ENCODE results near the gene MRPS22. TPM values are rescaled to one million over a fixed set of nuclear protein-coding genes. Genes with fewer than 3 reads are reported as not detected.
"Not testable (repeated sequence)": the region's sequence is repeated elsewhere in the genome, so short reads cannot be mapped to it uniquely, and the experiment has no call there.

The MRPS22 gene
- total RNA-seq, 1 experiment from 2014 or later, result 190 TPM

DNA sequence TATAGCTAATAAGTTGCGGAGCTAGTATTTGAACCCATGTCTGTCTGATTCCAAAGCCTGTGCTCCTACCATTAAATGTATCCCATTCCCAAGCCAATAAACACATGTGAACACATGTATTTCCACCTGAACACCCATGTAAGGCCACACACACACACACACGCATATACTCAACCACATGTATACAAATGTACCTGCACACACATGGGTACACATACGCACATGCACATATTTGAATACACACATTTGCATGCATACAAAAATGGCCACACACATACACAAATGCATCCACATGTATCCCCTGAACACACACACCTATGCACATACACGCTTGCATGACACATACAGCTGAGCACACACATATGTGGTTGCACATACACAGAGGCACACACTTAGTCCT, 5.4 kb upstream of the MRPS22 start:
- no peak for DNase-seq (ENCODE audit: low read depth)

DNA sequence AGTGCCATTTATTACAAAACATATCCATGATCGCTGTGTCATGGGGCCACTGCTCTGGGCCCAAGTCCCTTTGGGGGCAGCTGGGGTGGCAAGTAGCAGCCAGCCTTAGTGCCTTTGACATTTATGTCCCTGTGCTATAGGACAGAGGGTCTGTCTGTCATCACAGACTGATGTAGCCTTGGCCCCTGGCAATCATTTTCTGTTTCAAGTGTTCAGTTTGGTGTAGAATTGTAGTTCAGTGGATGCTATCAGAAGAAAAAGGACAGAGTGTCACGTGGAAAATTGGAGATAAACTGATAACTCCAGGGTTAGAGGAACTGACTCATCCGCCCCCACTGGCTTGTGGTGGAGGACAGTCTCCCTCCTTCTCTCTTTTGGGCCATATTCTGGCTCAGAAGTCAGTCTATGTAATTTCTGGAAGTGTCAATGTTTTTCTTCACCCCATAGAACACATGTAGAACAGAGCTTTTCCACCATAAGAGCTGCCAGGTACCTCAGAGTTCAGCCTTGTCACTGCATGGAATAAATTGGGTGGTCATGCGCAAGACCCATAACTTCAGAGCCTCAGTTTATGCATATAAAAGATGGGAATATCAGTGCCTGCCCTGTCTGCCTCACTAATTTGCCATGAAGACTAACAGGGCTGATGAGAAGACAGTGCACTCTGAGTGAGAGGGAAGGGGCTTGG, 4.5 kb upstream of the MRPS22 start:
- peak; percentile 90 for DNase-seq (ENCODE audit: low read depth)

- DNase-seq (ENCODE audit: low read depth), result peak; percentile 55
Measured at GRCh38 chr3:139340784-139341183, 3.0 kb upstream of the MRPS22 start.

DNA sequence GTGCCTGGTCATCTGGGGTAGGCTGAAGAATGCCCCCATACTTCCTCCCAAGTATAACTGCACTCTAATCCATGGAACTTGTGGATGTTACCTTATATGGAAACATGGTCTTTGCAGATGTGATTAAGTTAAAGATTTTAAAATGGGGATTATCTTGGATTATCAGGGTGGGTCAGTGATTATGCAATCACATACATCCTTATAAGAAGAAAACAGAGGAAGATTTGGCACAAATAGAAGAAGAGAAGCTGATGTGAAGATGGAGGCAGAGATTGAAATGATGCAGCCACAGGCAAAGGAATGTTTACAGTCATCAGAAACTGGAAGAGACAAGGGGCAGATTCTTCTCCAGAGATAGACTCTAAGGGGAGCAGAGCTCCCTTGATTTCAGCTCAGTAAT, 1.8 kb upstream of the MRPS22 start:
- no peak for DNase-seq (ENCODE audit: low read depth)

DNA sequence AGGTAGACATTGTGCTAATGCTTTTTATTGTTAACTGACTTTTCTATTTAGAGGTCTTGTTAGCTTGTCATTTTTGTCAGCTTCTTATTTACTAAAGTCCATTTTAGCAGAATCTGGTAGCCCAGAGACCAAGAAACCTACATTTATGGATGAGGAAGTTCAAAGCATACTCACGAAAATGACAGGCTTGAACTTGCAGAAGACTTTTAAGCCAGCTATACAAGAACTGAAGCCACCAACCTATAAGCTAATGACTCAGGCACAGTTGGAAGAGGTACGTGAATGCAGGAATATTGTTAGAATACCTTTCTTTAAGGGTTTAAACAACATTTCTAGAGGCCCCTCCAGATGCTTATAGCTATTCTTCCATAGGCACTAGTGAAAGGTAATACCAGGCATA, 3.0 kb downstream of the MRPS22 start:
- no peak for DNase-seq (ENCODE audit: low read depth)

GRCh38 chr3:139353920-139354556, 10.2 kb downstream of the MRPS22 start:
- peak; percentile 69 for DNase-seq (ENCODE audit: low read depth)

GRCh38 chr3:139354661-139355060, 10.8 kb downstream of the MRPS22 start:
- no peak for DNase-seq (ENCODE audit: low read depth)

DNA sequence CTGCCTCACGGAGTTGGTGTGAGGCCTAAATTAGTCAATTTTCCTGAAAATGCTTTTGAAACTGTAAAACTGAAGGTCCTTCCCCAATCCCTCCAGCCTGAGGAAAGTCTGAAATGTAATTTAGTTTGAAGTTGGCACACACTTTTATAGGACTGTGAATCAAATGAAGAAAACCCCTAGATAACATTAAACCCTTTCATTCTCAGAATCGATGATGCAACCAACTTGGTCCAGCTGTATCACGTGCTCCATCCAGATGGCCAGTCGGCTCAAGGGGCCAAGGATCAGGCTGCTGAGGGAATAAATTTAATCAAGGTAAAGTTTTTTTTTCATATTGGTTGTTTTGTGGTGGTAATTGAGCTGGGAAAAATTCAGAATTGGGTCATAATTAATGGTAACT, 11.7 kb downstream of the MRPS22 start:
- no peak for DNase-seq (ENCODE audit: low read depth)

DNA sequence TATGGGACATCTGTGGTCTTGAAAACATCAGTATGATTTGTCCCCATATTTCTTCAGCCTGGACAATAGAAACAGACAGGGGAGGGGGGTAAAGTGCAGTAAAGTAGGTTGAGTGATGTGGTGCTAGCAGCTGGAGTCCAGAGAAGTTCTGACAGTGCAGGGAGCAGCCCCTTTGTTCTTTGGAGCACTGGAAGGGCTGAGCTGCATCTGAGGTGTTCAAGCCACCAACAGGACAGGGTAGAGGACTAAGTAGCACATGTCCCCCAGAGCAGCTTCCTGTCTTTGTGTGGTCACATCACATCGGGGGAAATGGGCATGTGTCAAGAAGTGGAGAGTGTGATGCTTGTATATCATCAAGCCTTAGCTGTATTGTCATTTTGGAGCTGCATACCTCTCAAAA, 12.1 kb downstream of the MRPS22 start:
- no peak for DNase-seq (ENCODE audit: low read depth)

DNA sequence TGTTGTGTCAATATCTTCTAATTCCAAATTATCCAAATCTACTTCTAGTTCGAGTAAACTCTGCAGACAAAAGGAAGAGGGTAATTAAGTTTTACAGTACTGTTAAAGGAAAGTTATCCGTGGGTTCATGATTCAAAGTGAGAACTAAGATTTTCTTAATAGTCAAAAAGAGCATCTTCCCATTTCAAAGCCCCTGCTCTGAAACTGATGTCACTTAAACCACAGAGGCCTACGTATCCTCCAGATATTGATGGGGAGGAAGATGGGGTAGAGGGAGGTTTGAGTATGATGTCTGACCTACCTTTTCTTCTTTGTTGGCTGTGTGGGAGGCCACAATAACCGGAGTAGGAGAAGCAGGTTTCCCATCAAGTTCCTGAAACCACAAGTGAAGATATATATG, 14.1 kb downstream of the MRPS22 start:
- DNase-seq (ENCODE audit: low read depth), result no peak

DNA sequence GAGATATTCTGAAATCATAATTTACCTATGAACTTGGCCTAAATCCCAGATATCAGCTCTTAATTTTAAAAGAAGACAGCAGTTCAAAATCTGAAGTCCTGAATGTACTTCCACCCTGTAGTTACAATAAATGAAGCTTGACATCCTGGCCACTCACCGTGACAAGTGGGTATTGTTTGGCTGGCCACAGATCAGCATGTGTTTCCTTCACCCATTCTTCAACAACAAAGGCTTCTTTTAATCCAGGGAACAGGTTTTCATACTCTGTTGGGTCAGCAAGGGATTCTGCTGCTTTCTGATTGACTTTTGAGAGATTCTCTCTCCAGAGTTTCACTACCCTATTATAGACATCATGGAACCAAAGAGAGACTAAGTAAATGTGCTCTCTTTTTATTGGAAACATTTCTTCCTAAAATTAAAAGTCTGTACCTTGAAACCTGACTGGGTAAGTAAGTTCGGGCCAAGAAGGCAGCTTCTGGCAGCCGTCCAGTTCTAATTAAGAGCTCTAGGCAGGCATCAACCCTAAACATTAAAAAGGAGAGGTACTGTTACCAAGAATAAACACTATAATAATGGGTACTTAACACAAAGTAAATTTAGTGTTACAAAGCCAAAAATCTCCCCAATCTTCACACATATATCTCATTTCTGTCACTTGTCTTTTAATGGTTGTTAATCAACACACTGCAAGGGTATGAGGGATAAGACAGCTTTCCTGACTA, 15.2 kb downstream of the MRPS22 start:
- no peak for DNase-seq (ENCODE audit: low read depth)

DNA sequence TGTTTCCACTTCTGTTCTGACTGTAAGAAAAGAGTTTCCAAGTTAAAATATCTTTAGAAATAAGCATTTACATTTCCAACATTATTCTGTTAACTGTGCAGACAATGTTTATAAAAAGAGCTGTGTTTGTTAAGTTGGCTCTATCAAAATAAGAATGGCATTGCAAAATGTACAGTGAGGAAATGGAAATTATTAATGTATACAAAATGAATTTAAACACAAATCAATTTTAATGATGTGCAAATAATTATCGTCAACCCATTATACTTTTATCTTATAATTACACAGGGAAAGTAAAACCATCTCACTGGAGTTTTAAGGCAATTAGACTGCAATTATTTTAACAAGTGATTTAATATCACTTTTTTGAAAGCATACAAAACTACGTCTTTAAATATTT, 17.5 kb downstream of the MRPS22 start:
- DNase-seq (ENCODE audit: low read depth), result no peak

DNA sequence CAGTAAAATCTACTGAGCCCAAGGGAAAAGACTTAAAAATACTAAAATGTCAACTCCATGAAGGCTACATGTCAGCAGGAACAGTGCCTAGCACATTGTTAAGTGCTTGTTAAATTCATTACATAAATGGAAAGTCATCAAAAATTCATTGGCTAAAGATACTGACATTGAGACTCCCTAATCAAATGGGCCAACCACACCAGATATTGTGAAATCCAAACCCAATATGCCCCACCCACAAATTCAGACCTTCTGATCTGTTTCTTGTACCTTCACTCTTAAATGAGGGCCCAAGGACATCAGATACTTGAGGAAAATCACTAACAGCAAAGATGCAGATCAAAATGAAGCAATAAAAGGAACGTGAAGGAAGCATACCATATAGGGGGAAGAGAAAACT, 20.7 kb downstream of the MRPS22 start:
- no peak for DNase-seq (ENCODE audit: low read depth)

DNA sequence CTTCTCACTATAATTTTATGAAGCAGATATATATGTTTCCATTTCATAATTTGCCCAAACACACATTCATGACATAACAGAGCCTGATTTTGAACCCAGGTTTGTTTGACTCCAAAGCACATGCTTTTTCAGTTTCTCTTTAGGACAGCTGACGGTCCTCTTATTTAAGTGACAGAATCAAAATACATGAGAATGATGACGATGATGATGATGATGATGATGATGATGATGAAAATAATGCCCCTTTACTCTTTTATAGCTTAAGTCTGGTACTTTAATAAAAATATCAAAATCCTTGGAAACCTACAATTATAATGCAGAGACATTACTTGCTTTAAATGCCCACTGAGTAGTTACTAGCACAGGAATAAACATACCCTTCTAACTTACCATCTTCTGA, 30.3 kb downstream of the MRPS22 start:
- DNase-seq (ENCODE audit: low read depth), result no peak

DNA sequence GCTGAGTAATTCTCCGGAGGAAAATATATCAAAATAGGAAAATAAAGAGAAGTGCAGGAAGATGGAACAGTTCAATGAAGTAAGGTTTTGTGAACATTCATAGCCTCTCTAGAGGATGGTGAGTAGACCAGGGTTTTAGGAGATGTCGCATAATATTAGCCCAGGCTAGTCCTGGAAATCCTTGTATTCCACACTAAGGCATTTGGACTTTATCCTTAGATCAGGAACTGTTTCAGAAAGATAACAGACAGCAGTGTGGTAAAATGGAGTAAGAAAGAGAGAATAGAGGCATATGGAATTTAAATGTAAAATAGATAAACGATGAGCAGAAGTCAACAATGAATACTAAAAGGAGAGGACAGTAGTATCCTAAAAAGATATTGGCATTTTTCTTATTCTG, 33.6 kb downstream of the MRPS22 start:
- DNase-seq (ENCODE audit: low read depth), result no peak

DNA sequence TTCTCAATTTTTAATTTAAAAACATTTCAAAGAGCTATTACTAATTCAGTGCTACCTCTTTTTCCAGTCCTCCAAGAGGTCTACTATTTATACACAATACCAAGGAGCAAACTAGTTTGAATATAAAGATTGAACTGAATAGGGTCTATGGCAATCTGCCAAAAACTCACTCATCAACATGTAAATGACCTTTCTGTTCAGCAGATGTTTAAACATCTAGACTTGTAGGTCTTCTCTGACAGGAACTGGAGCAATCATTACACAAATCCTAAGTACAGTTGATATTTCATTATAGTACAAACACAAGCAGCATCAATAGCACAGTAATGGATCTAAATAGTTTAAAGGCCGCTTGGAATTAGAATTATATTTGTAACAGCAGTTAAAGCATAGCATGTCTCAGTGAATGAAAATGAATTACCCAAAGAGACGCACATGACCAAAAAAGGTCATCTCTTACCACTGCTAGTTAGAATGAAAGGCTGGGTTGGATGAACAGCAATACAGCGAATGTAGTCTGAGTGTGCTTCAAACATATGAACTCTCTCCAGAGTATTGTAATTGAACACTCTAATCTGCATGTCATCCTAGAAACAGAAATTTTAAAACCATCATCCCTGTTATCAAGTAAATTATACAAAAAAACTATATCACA, 34.9 kb downstream of the MRPS22 start:
- peak; percentile 26 for DNase-seq (ENCODE audit: low read depth)

DNA sequence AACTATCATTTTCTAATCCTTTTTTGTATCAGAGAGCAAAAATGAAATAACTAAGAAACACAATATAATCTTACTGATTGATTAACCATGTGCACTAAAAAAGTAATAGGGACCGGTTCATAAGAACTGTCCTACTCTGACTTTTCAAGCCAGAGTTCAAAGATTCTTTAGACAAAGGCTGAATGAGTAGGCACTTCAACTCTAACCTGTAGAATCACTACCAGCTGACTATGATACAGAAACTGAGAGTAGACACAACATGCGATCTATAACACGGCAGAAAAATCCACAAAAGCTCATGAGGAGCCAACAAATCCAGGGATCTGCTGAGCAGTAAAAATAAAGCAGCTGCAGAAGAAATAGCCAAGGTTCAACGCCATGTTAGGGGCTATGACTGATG, 36.8 kb downstream of the MRPS22 start:
- DNase-seq (ENCODE audit: low read depth), result no peak

DNA sequence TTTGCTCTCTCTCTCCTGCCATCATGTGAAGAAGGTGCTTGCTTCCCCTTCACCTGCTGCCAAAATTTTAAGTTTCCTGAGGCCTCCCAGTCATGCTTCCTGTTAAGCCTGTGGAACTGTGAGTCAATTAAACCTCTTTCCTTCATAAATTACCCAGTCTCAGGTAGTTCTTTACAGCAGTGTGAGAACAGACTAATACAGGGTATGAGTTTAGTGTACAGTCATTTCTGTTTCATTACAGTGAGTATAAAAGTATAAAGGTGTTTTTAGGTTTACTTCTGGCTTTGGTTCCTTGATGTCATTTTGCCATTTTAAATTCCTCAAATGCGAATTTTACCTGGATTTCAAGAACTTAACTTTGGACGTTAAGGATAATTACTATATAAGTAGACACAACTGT, 38.5 kb downstream of the MRPS22 start:
- not testable (repeated sequence) for DNase-seq (ENCODE audit: low read depth)

- no peak for DNase-seq (ENCODE audit: low read depth)
Measured at GRCh38 chr3:139388077-139388476, 44.3 kb downstream of the MRPS22 start.

GRCh38 chr3:139388821-139389551, 45.2 kb downstream of the MRPS22 start:
- no peak for DNase-seq (ENCODE audit: low read depth)

- peak; percentile 99 for DNase-seq (ENCODE audit: low read depth)
Measured at GRCh38 chr3:139389552-139390368, 45.9 kb downstream of the MRPS22 start, which contains the start of gene COPB2. TSS of gene COPB2 (minus strand) at chr3:139389647. CDS start at chr3:139389550, 97 bp downstream.

Measured in RPMI7951 (cell line).